Measurements from ENCODE around the gene LCN10. TPM values are rescaled to one million over a fixed set of nuclear protein-coding genes. Genes with fewer than 3 reads are reported as not detected.
A peak's percentile ranks its signal among the peaks of the same experiment; 100 is the strongest.
"Not testable (repeated sequence)": the region's sequence is repeated elsewhere in the genome, so short reads cannot be mapped to it uniquely, and the experiment has no call there.

The LCN10 gene
- polyA plus RNA-seq, 3 donors = 0.16 TPM; not detected in 2

DNA sequence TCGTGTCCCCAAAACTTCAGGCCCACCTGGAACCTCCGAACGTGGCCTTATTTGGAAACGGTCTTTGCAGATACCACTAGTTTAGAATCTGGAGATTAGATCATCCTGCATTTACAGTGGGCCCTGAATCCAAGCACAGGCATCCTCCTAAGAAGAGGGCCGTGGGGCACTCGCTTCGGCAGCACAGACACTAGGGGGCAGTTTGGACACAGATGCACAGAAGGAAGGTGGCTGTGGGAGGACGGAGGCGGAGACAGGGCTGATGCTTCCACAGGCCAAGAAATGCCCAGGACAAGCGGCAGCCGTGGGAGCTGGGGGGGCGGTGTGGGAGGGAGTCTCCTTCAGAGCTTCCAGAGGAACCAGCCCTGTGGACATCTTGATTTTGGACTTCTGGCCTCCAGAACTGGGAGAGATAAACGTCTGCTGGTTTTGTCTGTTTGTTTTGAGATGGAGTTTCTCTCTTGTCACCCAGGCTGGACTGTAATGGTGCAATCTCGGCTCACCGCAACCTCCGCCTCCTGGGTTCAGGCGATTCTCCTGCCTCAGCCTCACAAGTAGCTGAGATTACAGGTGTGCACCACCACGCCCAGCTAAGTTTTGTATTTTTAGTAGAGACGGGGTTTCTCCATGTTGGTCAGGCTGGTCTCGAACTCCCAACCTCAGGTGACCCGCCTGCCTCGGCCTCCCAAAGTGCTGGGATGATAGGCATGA, 18.2 kb upstream of the LCN10 start:
- H3K9ac ChIP-seq (ENCODE audit: insufficient read depth, low read length, poor library complexity, severe bottlenecking); intact Hi-C loops (cut with micrococcal nuclease); H3K9me3 ChIP-seq (replicated peaks in 1 of 2; ENCODE audit: control insufficient read depth in 1 of 2, insufficient read depth in 1 of 2, low read length in 2 of 2); H3K36me3 Mint-ChIP-seq; H3K4me1 Mint-ChIP-seq; H3K4me1 ChIP-seq (ENCODE audit: control insufficient read depth in 1 of 2, insufficient read depth in 2 of 2, low read length in 2 of 2); H3K4me3 Mint-ChIP-seq; H2AFZ ChIP-seq (ENCODE audit: insufficient read depth, low read depth, low read length, poor library complexity, severe bottlenecking); H3K27ac ChIP-seq (ENCODE audit: low read depth in 1 of 2, low read length in 2 of 2); H3K36me3 ChIP-seq (replicated peaks in 1 of 2; ENCODE audit: control insufficient read depth in 1 of 2, insufficient read depth in 2 of 2, low read length in 2 of 2); H4K20me1 ChIP-seq (ENCODE audit: insufficient read depth, low read length); H3K4me2 ChIP-seq (replicated peaks; ENCODE audit: extremely low read depth, low read length, poor library complexity, severe bottlenecking); H3K27me3 ChIP-seq (ENCODE audit: control insufficient read depth in 2 of 2, insufficient read depth in 2 of 2, low read length in 2 of 2); H3K4me3 ChIP-seq (replicated peaks in 1 of 3; ENCODE audit: low read depth in 2 of 3, low read length in 3 of 3); H3K79me2 ChIP-seq (ENCODE audit: insufficient read depth, low read length): not testable (repeated sequence)
- H3K27me3 Mint-ChIP-seq (ENCODE audit: low read depth in 3 of 3) = peaks cover 2 to 13% (median 11%) of the 10 kb centered on the region in 3 donors
- H3K9me3 Mint-ChIP-seq = peaks cover 3 to 11% (median 9%) of the 10 kb centered on the region in 7 donors
- peak in 1 of 3 donors; percentile 6 for DNase-seq
- 53% methylated on average over 20 of the region's 22 CpGs for WGBS (ENCODE audit: insufficient coverage)
- TF ChIP-seq, protein P1, sequence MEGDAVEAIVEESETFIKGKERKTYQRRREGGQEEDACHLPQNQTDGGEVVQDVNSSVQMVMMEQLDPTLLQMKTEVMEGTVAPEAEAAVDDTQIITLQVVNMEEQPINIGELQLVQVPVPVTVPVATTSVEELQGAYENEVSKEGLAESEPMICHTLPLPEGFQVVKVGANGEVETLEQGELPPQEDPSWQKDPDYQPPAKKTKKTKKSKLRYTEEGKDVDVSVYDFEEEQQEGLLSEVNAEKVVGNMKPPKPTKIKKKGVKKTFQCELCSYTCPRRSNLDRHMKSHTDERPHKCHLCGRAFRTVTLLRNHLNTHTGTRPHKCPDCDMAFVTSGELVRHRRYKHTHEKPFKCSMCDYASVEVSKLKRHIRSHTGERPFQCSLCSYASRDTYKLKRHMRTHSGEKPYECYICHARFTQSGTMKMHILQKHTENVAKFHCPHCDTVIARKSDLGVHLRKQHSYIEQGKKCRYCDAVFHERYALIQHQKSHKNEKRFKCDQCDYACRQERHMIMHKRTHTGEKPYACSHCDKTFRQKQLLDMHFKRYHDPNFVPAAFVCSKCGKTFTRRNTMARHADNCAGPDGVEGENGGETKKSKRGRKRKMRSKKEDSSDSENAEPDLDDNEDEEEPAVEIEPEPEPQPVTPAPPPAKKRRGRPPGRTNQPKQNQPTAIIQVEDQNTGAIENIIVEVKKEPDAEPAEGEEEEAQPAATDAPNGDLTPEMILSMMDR (IDR thresholded peaks at IDR 0.05) = peak; percentile 58
- peak overlapping the region in 1 of 7 donors; percentile 3 for H3K27ac Mint-ChIP-seq

DNA sequence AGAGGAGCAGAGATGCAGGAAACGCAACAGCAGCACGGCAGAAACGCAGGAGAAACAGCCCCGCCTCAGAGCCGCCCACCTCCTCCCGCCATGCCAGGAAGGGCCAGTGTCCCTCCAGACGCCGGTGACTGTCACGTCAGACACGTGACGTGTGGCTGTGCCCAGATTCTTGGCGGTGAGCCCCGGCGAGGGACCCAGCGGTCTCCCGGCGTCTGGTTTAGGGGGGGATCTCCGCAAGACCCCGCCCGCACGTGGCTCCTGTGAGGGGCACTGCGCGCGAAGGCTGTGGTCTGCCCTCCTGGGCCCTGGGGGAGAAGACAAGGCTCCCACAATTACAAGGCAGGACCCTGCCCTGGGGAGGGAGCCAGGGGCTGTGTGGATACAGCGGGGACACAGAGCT, 17.7 kb upstream of the LCN10 start:
- Histone ChIP-seq H2AFZ (ENCODE audit: insufficient read depth, low read depth, low read length, poor library complexity, severe bottlenecking) (no peak overlapping the region), H3K4me3 (replicated peaks in 1 of 3; ENCODE audit: low read depth in 2 of 3, low read length in 3 of 3) (no peak overlapping the region), H3K4me2 (replicated peaks; ENCODE audit: extremely low read depth, low read length, poor library complexity, severe bottlenecking) (no peak overlapping the region), H3K79me2 (ENCODE audit: insufficient read depth, low read length) (no peaks in the 10 kb centered on the region), H4K20me1 (ENCODE audit: insufficient read depth, low read length) (no peaks in the 10 kb centered on the region), H3K27me3 (ENCODE audit: control insufficient read depth in 2 of 2, insufficient read depth in 2 of 2, low read length in 2 of 2) (no peaks in the 10 kb centered on the region), H3K4me1 (ENCODE audit: control insufficient read depth in 1 of 2, insufficient read depth in 2 of 2, low read length in 2 of 2) (no peaks in the 10 kb centered on the region), H3K9ac (ENCODE audit: insufficient read depth, low read length, poor library complexity, severe bottlenecking) (no peak overlapping the region), H3K27ac (ENCODE audit: low read depth in 1 of 2, low read length in 2 of 2) (no peak overlapping the region), H3K9me3 (replicated peaks in 1 of 2; ENCODE audit: control insufficient read depth in 1 of 2, insufficient read depth in 1 of 2, low read length in 2 of 2) (peaks cover 9 to 12% of the 10 kb centered on the region in 2 donors), H3K36me3 (replicated peaks in 1 of 2; ENCODE audit: control insufficient read depth in 1 of 2, insufficient read depth in 2 of 2, low read length in 2 of 2) (no peaks in the 10 kb centered on the region)
- H3K9me3 Mint-ChIP-seq = peaks cover 9 to 17% (median 14%) of the 10 kb centered on the region in 7 donors
- peaks cover 5% of the 10 kb centered on the region for H3K4me1 Mint-ChIP-seq
- WGBS (ENCODE audit: insufficient coverage) = 79% methylated on average over 24 of the region's 25 CpGs
- H3K27me3 Mint-ChIP-seq (ENCODE audit: low read depth in 3 of 3) = peaks cover 0 to 13% (median 12%) of the 10 kb centered on the region in 3 donors
- H3K36me3 Mint-ChIP-seq = peaks cover 0 to 4% of the 10 kb centered on the region in 2 donors
- H3K27ac Mint-ChIP-seq = no peak overlapping the region
- TF ChIP-seq, protein P1 (IDR thresholded peaks at IDR 0.05) = no peak
- intact Hi-C loops (cut with micrococcal nuclease) = no loop called here
- H3K4me3 Mint-ChIP-seq = no peak overlapping the region
- no peak for DNase-seq

All from CD14-positive monocyte (primary cell).